ENCODE results near the gene EHBP1.

EHBP1 gene

GRCh38 chr2:62705007-62705829, at the start of gene EHBP1:
Gene EHBP1, plus strand, starts transcription at chr2:62705713. Its CDS starts 1,479 bp downstream, at chr2:62707192.
- peak within 1 kb of the TSS; percentile 91 for H3K4me2 ChIP-seq (ENCODE audit: low read length)
- H3K27me3 ChIP-seq (ENCODE audit: insufficient read depth, low read length): no peaks in the 10 kb centered on the region
- H3K4me1 ChIP-seq (ENCODE audit: insufficient read depth, low read length, severe bottlenecking): peaks cover 25% of the 10 kb centered on the region
- H2AFZ ChIP-seq (ENCODE audit: low read length): peak within 1 kb of the TSS; percentile 96; the same call in 1 of the 2 replicates
- peak within 1 kb of the TSS; percentile 76 for H3K4me3 ChIP-seq (ENCODE audit: low read depth, low read length, poor library complexity, severe bottlenecking)
- H3F3A ChIP-seq (ENCODE audit: insufficient read depth, low read length): no peaks in the 10 kb centered on the region
- no peaks in the 10 kb centered on the region for H3K79me2 ChIP-seq (ENCODE audit: insufficient read depth, low read length)
- no peaks in the 10 kb centered on the region for H3K9me2 ChIP-seq (ENCODE audit: low read depth, low read length)
- TF ChIP-seq EZH2 (IDR thresholded peaks at IDR 0.05; ENCODE audit: borderline replicate concordance, low read length) (no peak), CTCF (IDR thresholded peaks at IDR 0.05; ENCODE audit: low read length) (no peak)
- peak within 1 kb of the TSS; percentile 73 for H3K9ac ChIP-seq (ENCODE audit: low read length)
- H3K27ac ChIP-seq (ENCODE audit: low read depth, low read length, poor library complexity, severe bottlenecking): no peak within 1 kb of the TSS
- peaks cover 27% of the 10 kb centered on the region for H3K36me3 ChIP-seq (ENCODE audit: insufficient read depth, low read length)
- no peaks in the 10 kb centered on the region for H4K20me1 ChIP-seq (ENCODE audit: insufficient read depth, low read length)
- peaks cover 5% of the 10 kb centered on the region; the same call in 1 of the 2 replicates for H3K9me3 ChIP-seq (ENCODE audit: low read length)

DNA sequence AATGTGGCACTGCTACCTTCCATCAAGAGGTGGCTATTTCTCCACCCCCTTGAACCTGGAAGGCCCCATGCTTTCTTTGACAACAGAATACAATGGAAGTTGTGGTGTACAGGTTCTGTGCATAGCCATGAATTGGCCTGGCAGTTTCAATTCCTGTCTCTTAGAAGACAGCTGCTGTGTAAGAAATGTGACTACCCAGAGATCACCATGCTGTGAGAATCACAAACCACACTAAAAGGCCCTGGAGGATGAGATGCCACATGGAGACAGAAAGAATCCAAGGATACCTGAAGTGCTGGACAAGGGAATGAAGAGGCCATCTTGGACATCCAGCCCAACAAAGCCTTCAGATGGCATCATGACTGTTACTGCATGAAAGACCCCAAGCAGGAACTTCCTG, 47.7 kb upstream of the EHBP1 start:
- Histone ChIP-seq H3K27ac (ENCODE audit: low read depth, low read length, poor library complexity, severe bottlenecking) (no peak overlapping the region), H3K27me3 (ENCODE audit: insufficient read depth, low read length) (no peaks in the 10 kb centered on the region), H2AFZ (ENCODE audit: low read length) (no peak overlapping the region), H3K79me2 (ENCODE audit: insufficient read depth, low read length) (no peaks in the 10 kb centered on the region), H3K9me2 (ENCODE audit: low read depth, low read length) (no peaks in the 10 kb centered on the region), H3F3A (ENCODE audit: insufficient read depth, low read length) (no peaks in the 10 kb centered on the region), H3K4me2 (ENCODE audit: low read length) (no peak overlapping the region), H3K4me3 (ENCODE audit: low read depth, low read length, poor library complexity, severe bottlenecking) (no peak overlapping the region), H3K9me3 (ENCODE audit: low read length) (no peaks in the 10 kb centered on the region), H3K9ac (ENCODE audit: low read length) (no peak overlapping the region), H3K4me1 (ENCODE audit: insufficient read depth, low read length, severe bottlenecking) (no peaks in the 10 kb centered on the region), H3K36me3 (ENCODE audit: insufficient read depth, low read length) (no peaks in the 10 kb centered on the region), H4K20me1 (ENCODE audit: insufficient read depth, low read length) (no peaks in the 10 kb centered on the region)
- TF ChIP-seq CTCF (IDR thresholded peaks at IDR 0.05; ENCODE audit: low read length) (no peak), EZH2 (IDR thresholded peaks at IDR 0.05; ENCODE audit: borderline replicate concordance, low read length) (no peak)

DNA sequence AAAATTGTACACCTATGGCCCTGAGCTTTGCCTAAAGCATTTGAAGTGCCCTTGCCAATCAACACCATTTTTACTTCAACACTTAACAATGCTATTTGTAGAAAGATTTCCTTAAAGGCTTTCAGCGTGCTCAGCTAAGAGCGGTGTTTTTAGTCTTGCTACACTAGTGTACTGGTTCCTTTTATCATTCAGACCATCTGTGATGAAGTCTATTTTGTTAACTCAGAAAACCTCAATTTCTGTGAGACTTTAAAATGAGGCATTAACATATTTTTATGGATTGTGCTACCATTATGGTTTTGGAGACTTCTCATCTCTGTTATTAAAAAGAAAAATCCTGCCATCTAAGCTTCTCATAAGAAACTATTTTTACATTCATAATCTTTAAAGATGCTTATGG, 46.6 kb upstream of the EHBP1 start:
- no peak overlapping the region for H3K4me3 ChIP-seq (ENCODE audit: low read depth, low read length, poor library complexity, severe bottlenecking)
- no peak overlapping the region for H2AFZ ChIP-seq (ENCODE audit: low read length)
- H3F3A ChIP-seq (ENCODE audit: insufficient read depth, low read length): no peaks in the 10 kb centered on the region
- H3K4me2 ChIP-seq (ENCODE audit: low read length): no peak overlapping the region
- TF ChIP-seq CTCF (IDR thresholded peaks at IDR 0.05; ENCODE audit: low read length): no peak
- TF ChIP-seq EZH2 (IDR thresholded peaks at IDR 0.05; ENCODE audit: borderline replicate concordance, low read length): no peak
- H3K9me3 ChIP-seq (ENCODE audit: low read length): no peaks in the 10 kb centered on the region
- H3K4me1 ChIP-seq (ENCODE audit: insufficient read depth, low read length, severe bottlenecking): no peaks in the 10 kb centered on the region
- H3K27ac ChIP-seq (ENCODE audit: low read depth, low read length, poor library complexity, severe bottlenecking): no peak overlapping the region
- H3K27me3 ChIP-seq (ENCODE audit: insufficient read depth, low read length): no peaks in the 10 kb centered on the region
- no peaks in the 10 kb centered on the region for H3K9me2 ChIP-seq (ENCODE audit: low read depth, low read length)
- H3K79me2 ChIP-seq (ENCODE audit: insufficient read depth, low read length): no peaks in the 10 kb centered on the region
- H3K9ac ChIP-seq (ENCODE audit: low read length): no peak overlapping the region
- no peaks in the 10 kb centered on the region for H3K36me3 ChIP-seq (ENCODE audit: insufficient read depth, low read length)
- H4K20me1 ChIP-seq (ENCODE audit: insufficient read depth, low read length): no peaks in the 10 kb centered on the region
